OCI-M1 (cell line): ENCODE results near the gene SNX25.
"Not testable (repeated sequence)": the region's sequence is repeated elsewhere in the genome, so short reads cannot be mapped to it uniquely, and the experiment has no call there.

Experiments used
- DNase-seq: peaks from one replicate; lab custom pipeline; 2025; lab: John Stamatoyannopoulos, UW

The SNX25 gene

GRCh38 chr4:185343726-185344581 lies 134.6 kb downstream of the SNX25 start:
- no peak for DNase-seq

- DNase-seq = no peak
Measured at GRCh38 chr4:185344743-185345538, 135.5 kb downstream of the SNX25 start.

GRCh38 chr4:185346975-185347601 lies 137.7 kb downstream of the SNX25 start:
- DNase-seq = no peak

GRCh38 chr4:185351691-185352090 lies 142.3 kb downstream of the SNX25 start:
- no peak for DNase-seq

GRCh38 chr4:185352202-185352601 lies 142.8 kb downstream of the SNX25 start:
- DNase-seq = no peak

- no peak for DNase-seq
Measured at GRCh38 chr4:185352741-185353140, 143.3 kb downstream of the SNX25 start.

- DNase-seq = peak; percentile 77
Measured at GRCh38 chr4:185357211-185357610, 147.8 kb downstream of the SNX25 start.

GRCh38 chr4:185357733-185358440 lies 148.5 kb downstream of the SNX25 start:
- peak; percentile 90 for DNase-seq

- DNase-seq = peak; percentile 88
Measured at GRCh38 chr4:185358514-185358913, 149.1 kb downstream of the SNX25 start.

- no peak for DNase-seq
Measured at GRCh38 chr4:185358959-185359358, 149.6 kb downstream of the SNX25 start.

GRCh38 chr4:185359767-185360446 lies 150.5 kb downstream of the SNX25 start:
- peak; percentile 79 for DNase-seq

- DNase-seq = no peak
Measured at GRCh38 chr4:185361872-185362271, 152.5 kb downstream of the SNX25 start.

- DNase-seq = not testable (repeated sequence)
Measured at GRCh38 chr4:185362570-185362969, 153.2 kb downstream of the SNX25 start.

- no peak for DNase-seq
Measured at GRCh38 chr4:185363251-185363650, 153.9 kb downstream of the SNX25 start.

GRCh38 chr4:185364886-185365285 lies 155.5 kb downstream of the SNX25 start:
- DNase-seq = no peak

GRCh38 chr4:185369731-185370130 lies 160.3 kb downstream of the SNX25 start:
- no peak for DNase-seq

GRCh38 chr4:185370268-185370949 lies 161.0 kb downstream of the SNX25 start:
- DNase-seq = no peak

- no peak for DNase-seq
Measured at GRCh38 chr4:185371702-185372101, 162.3 kb downstream of the SNX25 start.

- no peak for DNase-seq
Measured at GRCh38 chr4:185374027-185374426, 164.6 kb downstream of the SNX25 start.

- peak; percentile 59 for DNase-seq
Measured at GRCh38 chr4:185374573-185374972, 165.2 kb downstream of the SNX25 start.

- no peak for DNase-seq
Measured at GRCh38 chr4:185378264-185378663, 168.9 kb downstream of the SNX25 start.
